Stimulated activated CD8-positive, alpha-beta memory T cell treated with anti-CD3 and anti-CD28 coated beads, Interleukin-12 subunit alpha, Interleukin-12 subunit beta, amount 100 ng/mL, for 24 hours (primary cell): ENCODE data around the gene CAP1.
"Not testable (repeated sequence)": the region's sequence is repeated elsewhere in the genome, so short reads cannot be mapped to it uniquely, and the experiment has no call there.

ENCODE experiments used
- DNase-seq: peaks from one replicate; pipeline ENCODE4 v3.0.0-alpha.2; 2020; ENCODE audit errors: extremely low read depth

The CAP1 gene

DNA sequence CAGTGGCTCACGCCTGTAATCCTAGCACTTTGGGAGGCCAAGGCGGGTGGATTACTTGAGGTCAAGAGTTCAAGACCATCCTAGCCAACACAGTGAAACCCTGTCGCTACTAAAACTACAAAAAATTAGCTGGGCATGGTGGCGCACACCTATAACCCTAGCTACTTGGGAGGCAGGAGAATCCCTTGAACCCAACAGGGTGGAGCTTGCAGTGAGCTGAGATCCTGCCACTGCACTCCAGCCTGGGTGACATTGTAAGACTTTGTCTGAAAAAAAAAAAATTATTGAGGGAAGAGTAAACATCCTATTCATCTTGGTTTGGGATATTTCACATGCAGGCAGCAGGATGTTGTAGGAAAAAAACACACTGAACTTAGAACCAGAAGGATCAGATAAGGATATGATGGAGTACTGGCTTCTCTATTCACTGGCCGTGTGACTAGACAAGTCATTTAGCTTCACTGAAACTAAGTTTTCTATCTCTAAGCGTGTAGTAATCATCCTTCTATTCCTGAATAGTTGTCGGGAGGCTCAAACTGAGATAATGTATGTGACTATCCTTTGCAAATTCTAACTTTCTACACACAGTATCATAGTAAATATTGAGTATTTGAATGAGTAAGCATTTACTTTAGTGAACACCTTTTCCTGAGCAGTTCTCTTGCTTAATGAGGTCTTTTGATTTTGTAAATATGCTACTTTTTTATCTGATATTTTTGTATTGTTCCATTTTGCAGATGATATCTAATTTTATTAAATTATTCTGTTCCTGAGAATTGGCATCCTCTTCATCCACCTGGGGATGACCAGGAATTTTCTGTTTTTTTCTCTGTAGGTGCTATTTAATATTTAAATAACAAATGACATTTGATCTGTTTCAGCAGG, 18.2 kb downstream of the CAP1 start:
- DNase-seq = no peak

GRCh38 chr1:40059338-40059959, 18.9 kb downstream of the CAP1 start:
- no peak for DNase-seq

DNA sequence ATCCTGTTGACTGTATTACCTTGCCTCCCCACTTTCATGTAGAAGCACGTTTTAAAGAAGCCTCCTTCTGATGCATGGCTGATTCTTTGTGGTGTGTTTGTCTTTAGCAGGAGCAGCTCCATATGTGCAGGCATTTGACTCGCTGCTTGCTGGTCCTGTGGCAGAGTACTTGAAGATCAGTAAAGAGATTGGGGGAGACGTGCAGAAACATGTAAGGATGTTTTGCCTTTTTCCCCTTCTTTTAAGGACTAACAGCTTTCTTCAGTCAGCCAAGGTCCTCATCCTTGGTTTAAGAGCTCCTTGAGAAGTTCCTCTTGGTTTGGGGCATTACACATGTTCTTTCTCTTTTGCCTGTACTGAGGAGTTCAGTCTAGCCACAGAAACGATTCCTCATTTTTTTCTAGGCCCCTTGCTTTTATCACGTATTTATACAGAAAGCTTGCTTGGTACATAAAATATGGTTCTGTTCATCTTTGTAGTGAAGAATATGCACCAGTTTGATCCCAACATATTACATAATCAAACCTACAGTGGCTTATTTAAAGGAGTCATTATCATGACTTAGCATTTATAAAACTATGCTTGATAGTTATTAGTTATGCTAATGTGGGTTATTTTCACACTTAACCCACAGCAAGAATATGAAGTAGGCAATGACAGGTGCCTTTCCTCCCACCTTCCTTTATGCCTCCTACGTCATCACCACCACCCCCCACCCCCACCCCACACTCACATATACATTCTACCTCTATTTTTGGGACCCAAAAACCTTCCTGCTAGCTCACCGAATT, 19.6 kb downstream of the CAP1 start:
- DNase-seq = no peak

DNA sequence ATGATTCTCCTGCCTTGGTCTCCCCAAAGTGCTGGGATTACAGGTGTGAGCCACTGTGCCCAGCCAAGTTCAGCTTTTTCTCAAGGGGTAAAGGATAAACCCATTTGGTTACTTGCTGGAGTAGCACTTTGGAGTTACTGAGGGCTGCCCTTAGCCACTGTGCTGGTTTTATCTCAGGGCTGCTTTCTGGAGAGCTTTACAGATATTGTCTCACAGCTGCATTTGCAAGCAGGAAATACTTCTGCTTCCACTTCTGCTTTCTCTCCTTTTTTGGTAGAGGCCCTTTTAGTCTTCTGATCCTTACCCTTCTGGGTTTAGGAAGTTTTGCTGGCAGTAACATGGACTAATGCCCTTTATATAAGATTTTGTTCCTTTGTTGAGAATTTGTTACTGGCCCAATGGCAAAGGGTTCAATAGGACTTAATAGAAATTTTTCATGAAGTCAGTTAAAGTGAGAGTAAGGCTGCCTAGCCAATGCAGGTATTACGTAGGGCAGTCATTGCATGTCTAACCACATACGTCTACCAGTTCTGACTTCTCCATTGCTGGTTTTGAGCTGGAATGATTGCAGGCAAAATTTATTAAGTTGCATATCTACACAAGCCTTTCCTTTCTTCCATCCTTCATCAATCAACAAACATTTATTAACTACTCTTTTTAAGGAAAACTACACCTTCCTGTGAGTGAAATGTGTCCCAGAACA, 24.4 kb downstream of the CAP1 start:
- no peak for DNase-seq

DNA sequence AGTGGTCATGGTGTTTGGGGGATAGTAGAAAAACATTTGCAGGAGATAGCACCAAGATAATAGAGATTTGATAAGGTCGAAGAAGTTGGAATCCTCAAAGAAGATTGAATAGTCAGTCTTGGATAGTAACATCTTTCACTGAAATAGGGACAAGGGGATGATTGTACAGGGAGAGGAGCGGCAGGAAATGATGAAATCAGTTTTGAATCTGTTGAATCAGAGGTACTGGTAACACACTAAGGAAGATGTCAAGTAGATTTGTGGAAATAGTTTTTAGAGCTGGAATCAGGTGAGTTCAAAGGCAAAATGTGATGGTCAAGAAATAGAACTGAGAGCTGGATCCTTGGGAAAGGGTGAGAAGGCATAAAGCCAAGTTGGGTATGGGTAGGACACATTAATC, 26.5 kb downstream of the CAP1 start:
- no peak for DNase-seq

GRCh38 chr1:40067851-40068250, 27.3 kb downstream of the CAP1 start:
- DNase-seq = no peak

DNA sequence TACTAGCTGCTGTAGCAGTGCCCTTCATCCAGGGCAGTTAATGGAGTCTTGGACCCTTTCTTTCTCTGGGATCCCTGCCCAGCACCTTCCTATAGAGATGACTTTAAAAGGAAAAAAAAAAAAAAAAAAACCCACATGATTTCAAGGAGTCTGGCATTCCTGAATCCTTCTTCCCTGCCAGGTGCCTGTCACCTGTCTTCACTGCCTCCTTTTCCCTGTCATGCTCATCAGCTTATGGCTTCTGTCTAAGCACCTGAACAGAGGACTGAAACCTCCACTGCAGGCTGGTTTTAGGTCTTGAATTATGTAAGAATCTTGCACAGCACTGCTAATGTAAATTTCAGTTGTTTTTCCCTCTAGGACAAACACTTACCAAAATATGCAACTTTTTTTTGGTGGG, 31.6 kb downstream of the CAP1 start:
- no peak for DNase-seq

GRCh38 chr1:40073062-40073461, 32.5 kb downstream of the CAP1 start:
- DNase-seq = no peak

DNA sequence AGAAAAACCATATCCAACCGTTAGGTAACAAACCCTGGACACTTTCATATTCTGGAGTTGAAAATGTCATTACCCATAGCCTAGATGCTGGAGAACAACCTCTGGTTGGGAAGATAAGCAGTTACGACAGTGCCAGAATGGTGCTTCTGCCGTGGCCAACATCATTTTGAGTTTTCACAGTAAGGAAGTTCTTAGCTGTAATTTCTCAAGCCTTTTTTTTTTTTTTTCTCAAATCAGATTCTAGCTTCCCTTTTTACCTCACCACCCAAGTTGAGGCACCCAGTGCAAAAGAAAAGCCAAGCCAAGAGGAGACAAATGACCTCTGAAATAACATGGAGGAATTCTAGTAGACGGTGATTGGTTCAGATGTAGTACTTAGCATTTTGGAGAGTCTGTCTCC, 34.7 kb downstream of the CAP1 start:
- DNase-seq = no peak

DNA sequence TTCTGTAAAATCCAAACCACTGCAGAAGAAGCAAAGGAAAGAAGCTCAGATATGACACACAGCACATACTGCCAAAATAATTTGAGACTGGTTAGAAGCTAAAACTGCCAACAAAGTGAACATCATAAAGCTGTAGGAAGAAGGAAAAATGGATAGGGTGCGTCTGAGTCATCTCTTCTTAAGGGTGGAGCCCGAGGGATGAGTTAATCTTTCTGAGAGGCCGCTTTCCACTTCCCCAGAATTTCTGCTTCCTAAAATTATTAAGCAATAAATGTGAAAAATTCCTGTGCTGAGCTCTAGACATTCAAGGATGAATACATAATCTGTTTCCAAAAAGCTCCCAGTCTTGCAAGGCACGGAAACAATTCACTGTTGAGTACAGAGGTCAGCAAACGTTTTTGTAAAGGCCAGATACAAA, 36.4 kb downstream of the CAP1 start:
- no peak for DNase-seq

DNA sequence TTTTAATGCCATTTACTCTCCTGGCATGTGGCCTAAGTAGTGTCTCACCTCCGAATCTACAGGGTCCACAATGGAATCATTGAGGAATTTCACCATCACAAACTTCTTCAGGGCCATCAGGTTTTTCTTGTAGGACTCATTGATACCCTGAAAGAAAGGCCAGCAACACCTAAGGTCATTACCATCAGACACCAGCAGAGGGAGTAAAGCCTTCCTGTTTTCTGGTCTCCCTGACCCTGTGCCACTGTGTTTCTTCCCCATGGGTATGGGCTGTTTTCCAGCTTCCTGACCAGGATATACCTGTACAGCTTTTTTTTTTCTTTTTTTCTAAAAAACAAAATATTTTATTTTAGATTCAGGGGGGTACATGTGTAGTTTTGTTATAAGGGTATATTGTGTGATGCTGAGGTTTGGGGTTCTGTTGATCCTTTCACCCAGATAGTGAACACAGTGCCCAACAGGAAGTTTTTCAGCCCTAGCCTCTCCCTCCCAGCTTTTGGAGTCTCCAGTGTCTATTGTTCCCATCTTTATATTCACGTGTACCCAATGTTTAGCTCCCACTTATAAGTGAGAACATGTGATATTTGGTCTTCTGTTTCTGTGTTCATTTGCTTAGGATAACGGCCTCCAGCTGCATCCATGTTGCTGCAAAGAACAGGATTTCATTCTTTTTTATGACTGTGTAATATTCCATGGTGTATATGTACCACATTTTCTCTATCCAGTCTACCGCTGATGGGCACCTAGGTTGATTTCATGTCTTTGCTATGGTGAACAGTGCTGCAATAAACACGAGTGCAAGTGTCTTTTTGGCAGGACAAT, 38.2 kb downstream of the CAP1 start:
- DNase-seq = no peak

GRCh38 chr1:40079774-40080400, 39.4 kb downstream of the CAP1 start:
- DNase-seq = no peak

DNA sequence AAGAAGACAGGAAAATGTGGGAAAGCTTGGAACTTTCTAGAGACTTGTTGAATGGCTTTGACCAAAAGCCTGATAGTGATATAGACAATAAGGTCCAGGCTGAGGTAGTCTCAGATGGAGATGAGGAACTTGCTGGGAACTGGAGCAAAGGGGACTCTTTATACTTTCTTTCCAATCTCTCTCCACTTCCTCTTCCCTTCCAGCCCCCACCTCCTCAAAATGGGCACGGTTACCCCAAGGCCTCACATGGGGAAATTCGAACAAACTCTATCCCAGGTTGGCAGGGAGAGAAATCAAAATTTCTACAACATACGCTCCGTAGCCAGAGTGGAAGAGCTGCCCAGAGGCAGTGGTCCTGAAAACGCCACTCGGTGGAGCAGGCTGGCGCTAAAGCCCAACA, 41.3 kb downstream of the CAP1 start:
- no peak for DNase-seq

- DNase-seq = not testable (repeated sequence)
These were observed 44.2 kb downstream of the CAP1 start for GRCh38 chr1:40084750-40085149.

DNA sequence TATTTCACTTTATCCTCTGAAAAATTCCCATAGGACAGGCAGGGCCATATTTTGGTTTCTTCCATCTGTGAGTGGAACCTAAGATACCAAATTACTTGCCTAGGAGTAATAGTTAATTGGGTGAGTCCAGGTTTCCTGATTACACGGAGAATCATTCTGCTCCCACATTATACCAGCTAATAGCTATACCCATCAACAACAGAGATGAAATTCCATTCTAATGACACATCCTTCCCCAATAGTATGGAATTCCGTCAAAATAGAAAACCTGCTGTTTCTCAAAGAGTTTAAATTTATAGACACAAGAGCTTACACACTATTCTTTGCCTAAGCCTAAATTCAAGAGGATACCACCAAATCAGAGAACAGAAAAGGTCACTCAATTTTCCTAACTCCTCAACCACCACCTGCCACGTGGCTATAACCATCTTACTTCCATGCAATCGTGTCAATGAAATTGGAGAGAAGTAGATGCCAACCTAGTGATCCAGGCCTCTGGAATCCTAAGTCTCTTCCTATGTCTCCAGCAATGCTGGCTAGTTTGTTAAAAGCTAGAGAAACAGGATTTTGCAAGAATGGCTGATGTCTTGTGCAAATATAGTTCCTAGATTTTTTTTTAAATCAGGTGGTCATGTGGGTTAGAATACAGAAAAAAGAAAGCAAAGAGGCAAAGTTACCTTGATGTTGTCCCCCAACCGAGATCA, 50.3 kb downstream of the CAP1 start:
- DNase-seq = no peak

GRCh38 chr1:40092241-40092640, 51.7 kb downstream of the CAP1 start:
- DNase-seq = no peak

- DNase-seq = no peak
These were observed 52.4 kb downstream of the CAP1 start for GRCh38 chr1:40092706-40093639.

DNA sequence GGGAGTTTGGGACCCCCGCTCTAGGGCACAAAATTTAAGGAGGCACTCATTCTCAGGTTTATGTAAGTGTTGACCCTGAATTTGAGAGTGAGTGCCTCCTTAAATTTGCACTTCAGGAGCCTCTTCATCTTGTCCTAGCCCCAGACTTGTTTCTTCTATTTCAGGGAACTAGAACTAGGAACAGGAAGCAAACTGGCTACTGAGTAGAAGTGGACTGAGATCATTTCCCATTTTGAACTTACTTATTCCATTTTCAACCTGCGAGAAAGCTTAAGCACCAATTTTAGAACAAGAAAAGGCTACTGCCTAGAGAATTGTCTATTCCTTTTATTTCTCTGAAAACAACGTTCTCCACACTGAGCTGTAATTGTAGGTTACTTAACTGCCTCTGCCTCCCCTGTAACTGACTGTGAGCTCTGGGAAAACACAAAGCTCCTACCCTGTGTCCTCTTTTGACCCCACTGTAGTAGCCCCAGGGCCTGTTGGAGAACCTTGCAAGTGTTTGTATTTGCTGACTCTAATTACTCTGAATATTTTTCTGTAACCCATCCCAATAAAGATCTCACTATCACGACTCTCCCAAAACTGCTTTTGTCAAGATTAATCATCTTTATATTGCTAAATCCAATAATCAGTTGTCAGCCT, 54.1 kb downstream of the CAP1 start:
- no peak for DNase-seq
